GM18858 (cell line): Measurements from ENCODE around the gene NT5M.
"Not testable (repeated sequence)": the region's sequence is repeated elsewhere in the genome, so short reads cannot be mapped to it uniquely, and the experiment has no call there.

ENCODE experiments used
- ATAC-seq: cut with Tn5 transposase; IDR thresholded peaks from one replicate; pipeline ENCODE4 v1.9.1; 2021; ENCODE audit not compliant: unreplicated experiment

Gene NT5M

GRCh38 chr17:17370711-17371110, 67.5 kb downstream of the NT5M start:
- no peak for ATAC-seq

DNA sequence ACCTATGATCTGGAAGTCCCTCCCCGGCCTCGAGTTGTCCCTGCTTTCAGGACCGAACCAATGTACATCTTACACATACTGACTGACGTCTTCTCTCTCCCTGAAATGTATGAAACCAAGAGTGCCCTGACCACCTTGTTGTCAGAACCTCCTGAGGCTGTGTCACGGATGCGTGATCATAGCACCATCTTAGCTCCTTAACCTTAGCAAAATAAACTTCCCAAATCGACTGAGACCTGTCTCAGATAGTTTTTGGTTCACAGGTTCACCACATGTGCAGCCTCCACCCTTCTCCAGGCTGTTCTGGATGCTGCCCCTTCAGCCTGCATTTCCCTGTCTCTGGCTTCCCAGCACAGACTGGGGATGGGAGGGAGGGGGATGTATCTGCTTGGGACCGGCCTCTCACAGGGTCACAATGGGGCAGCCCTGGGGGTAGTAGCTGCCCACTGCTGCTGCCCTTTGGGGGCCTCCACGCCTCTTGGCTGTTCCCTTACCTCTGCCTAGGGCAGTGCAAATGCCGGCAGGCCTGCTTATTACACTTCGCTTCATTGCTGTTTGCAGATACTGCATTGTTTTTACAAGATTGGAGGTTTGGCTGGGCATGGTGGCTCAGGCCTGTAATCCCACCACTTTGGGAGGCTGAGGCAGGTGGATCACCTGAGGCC, 69.8 kb downstream of the NT5M start:
- no peak for ATAC-seq

GRCh38 chr17:17375841-17376240, 72.7 kb downstream of the NT5M start:
- ATAC-seq = no peak

- no peak for ATAC-seq
Measured at GRCh38 chr17:17376362-17376761, 73.2 kb downstream of the NT5M start.

- ATAC-seq = no peak
Measured at GRCh38 chr17:17377071-17377967, 74.1 kb downstream of the NT5M start.

- ATAC-seq = no peak
Measured at GRCh38 chr17:17379197-17379991, 76.2 kb downstream of the NT5M start.

DNA sequence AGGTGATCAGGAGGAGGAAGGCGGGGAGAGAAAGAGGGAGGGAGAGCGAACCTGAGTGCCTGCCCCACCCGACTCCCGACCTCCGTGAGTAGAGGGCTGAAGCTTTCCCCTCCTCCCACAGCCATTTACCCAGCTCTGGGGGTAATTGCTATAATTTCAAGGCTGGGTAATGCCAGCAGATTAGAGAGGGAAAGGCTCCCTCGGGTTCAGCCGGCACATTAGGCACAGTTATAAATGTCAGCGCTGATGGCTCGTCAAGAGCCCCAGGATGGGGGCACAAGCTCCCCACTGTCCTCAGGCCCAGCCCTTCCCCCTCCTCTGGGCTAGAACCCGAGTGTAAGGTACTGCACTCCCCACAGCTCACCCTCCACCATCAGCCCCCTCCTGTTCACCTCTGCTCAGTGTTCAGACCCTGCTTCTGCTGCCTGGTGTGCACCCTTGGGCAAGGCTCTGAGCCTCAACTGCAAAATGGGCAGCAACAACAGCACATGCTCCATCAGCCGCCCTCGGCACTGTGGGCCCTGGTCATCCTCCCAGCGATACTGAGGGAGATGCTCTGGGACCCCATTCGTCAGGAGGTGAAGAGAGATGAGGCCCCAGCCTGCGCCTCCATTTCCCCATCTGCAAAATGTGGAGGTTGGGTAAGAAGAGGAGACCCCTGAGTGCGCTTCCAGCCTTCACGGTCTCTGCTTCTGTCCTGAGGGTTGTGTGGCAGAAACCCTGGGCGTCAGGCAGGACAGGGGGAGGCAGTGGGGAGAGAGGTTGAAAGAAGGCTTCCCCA, 77.2 kb downstream of the NT5M start:
- ATAC-seq = no peak

GRCh38 chr17:17381446-17382064, 78.4 kb downstream of the NT5M start:
- no peak for ATAC-seq

GRCh38 chr17:17382065-17382459, 78.9 kb downstream of the NT5M start:
- ATAC-seq = no peak

DNA sequence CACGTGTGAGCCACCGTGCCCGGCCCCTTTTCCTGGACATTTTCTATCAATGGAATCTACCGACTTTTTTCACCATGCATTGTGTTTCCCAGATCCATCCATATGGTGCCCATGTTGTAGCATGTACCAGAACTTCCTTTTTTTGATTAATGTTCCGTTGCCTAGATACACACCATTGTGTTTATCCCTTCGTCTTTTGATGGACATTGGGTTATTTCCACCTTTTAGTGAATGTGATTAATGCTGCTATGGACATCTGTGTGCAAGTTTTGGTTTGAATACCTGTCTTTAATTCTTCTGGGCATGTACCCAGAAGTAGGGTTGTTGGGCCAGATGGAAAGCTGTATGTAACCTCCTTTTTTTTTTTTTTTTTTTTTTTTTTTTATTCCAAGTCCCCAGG, 79.8 kb downstream of the NT5M start:
- ATAC-seq = no peak

- ATAC-seq = not testable (repeated sequence)
Measured at GRCh38 chr17:17383431-17384290, 80.5 kb downstream of the NT5M start.

DNA sequence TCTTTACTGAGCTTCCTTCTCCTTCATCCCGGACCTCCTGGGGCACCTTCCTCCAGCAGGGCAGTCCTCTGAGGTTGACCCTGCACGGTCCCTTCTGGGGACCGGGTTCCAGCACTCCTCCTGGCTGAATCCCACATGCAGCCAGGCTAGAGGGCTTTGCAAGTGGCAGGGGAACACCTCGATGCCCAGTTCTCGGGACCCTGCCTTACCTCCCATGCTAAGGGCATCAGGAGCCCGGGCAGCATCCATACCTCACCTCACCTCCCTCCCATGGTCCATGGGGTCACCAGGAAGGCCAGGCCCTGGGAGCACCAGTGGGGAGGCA, 81.1 kb downstream of the NT5M start:
- no peak for ATAC-seq

GRCh38 chr17:17384961-17385360, 81.8 kb downstream of the NT5M start:
- ATAC-seq = no peak

DNA sequence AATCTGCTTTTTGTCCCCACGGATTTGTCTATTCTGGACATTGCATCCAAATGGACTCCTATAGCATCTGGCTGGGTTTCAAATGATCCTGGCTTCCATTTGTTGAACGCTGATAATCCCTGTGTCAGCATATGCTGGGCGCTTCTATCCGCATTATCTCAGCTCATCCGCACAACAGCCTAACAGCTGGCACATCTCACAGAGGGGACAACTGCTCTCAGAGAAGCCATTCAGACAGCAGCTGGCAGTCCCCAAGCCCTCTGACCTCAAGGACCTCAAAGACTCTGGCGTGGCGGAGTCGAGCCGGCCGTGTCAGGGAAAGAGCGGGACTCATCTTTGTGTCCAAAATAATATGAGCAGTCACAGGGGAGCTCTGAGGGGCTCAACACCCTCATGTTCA, 82.3 kb downstream of the NT5M start:
- ATAC-seq = no peak

- no peak for ATAC-seq
Measured at GRCh38 chr17:17386094-17386800, 83.1 kb downstream of the NT5M start.

DNA sequence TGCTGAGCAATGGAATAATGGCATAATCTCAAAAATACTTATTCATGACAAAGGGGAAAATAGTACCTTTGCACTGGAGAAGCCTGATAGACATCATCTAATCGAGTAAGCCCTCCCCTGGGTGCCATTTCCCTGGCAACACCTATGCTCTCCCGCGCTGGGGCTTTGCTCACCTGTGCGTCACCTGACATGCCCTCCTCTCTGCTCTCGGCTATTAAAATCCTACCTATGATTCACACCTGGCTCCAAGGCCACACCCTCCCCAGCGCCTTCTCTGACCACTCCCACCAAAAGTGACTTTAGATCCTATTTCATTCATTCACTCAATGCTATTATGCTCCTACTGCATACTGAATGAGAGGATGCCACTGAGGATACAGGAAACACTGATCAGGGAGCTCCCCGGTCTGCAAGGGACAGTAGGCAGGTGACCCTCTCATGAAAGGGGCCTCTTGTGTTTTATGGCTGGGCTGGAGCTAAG, 83.9 kb downstream of the NT5M start:
- ATAC-seq = no peak

- ATAC-seq = no peak
Measured at GRCh38 chr17:17387498-17388362, 84.6 kb downstream of the NT5M start.
